Neural crest cell (in vitro differentiated cells): ENCODE data around the gene CST3. TPM values are rescaled to one million over a fixed set of nuclear protein-coding genes. Genes with fewer than 3 reads are reported as not detected.
"Not testable (repeated sequence)": the region's sequence is repeated elsewhere in the genome, so short reads cannot be mapped to it uniquely, and the experiment has no call there.

Experiments used
- DNase-seq: peaks from one replicate; pipeline ENCODE4 v3.0.0; 2021; ENCODE audit warnings: low read depth, mixed read lengths, low spot score
- H3K27ac Mint-ChIP-seq: one replicate; pipeline ENCODE4 v1.8.0; 2021; ENCODE audit warnings: mild to moderate bottlenecking, mixed read lengths; ENCODE audit not compliant: unreplicated experiment
- H3K27me3 Mint-ChIP-seq: 2 replicates; pipeline ENCODE4 v1.8.0; 2021; ENCODE audit warnings: low read depth, mild to moderate bottlenecking, mixed read lengths
- H3K36me3 Mint-ChIP-seq: 2 replicates; pipeline ENCODE4 v1.8.0; 2021; ENCODE audit warnings: low read depth, mild to moderate bottlenecking, mixed read lengths
- H3K4me1 Mint-ChIP-seq: 2 replicates; pipeline ENCODE4 v1.8.0; 2021; ENCODE audit warnings: mixed read lengths
- H3K4me3 Mint-ChIP-seq: one replicate; pipeline ENCODE4 v1.8.0; 2021; ENCODE audit warnings: mild to moderate bottlenecking, mixed read lengths
- H3K9me3 Mint-ChIP-seq: 2 replicates; pipeline ENCODE4 v1.8.0; 2021; ENCODE audit warnings: mixed read lengths
- CTCF ChIP-seq: fragments of 200-600 bp; sonication (generic); conservative IDR thresholded peaks from 2 replicates; pipeline ENCODE4 v1.5.0; 2021; ENCODE audit warnings: antibody characterized with exemption, mild to moderate bottlenecking
- total RNA-seq: library from RNA; stranded (reverse); gene quantifications from 2 replicates; pipeline ENCODE4 v1.2.1, GENCODE V29; 2021

Gene CST3
- total RNA-seq, 1 donor from 2014 or later, result 146 TPM

DNA sequence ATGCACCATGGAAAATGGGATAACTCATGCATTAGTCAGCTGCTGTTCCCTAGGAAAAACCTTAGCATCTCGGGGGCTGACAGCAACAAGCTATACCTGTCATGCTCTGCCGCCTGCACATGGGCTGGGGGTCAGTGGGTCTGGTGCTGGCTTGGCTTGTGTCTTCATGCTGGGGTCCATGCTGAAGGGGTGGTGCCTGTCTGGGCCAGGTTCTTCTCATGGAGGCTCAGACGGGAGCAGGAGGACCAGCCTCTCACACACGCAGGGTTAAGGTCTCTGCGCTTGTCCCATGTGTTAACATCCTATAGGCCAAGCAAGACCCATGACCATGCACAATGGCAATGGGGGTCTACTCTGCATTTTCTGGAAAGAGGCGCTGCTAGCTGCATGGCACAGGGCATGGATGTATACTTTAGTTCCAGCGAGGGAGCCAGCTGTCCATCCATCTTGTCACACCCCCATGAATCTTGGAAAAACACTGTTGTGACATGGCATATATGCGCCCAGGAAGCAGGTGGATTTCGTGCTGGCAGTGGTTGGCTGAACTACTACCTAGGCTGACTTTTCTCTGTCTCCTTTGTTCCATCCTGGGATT is 24.6 kb upstream of the CST3 start:
- no peak for TF ChIP-seq CTCF
- H3K36me3 Mint-ChIP-seq, result no peaks in the 10 kb centered on the region
- no peak overlapping the region for H3K4me3 Mint-ChIP-seq
- no peaks in the 10 kb centered on the region for H3K9me3 Mint-ChIP-seq
- no peaks in the 10 kb centered on the region for H3K4me1 Mint-ChIP-seq
- H3K27me3 Mint-ChIP-seq, result no peaks in the 10 kb centered on the region
- no peak for DNase-seq
- H3K27ac Mint-ChIP-seq, result no peak overlapping the region

- TF ChIP-seq CTCF, result no peak
- H3K27ac Mint-ChIP-seq, result no peak overlapping the region
- no peak for DNase-seq
- H3K4me3 Mint-ChIP-seq, result no peak overlapping the region
- no peaks in the 10 kb centered on the region for H3K27me3 Mint-ChIP-seq
- H3K36me3 Mint-ChIP-seq, result no peaks in the 10 kb centered on the region
- H3K9me3 Mint-ChIP-seq, result no peaks in the 10 kb centered on the region
- no peaks in the 10 kb centered on the region for H3K4me1 Mint-ChIP-seq
Observed at GRCh38 chr20:23661002-23661429, 23.3 kb upstream of the CST3 start.

DNA sequence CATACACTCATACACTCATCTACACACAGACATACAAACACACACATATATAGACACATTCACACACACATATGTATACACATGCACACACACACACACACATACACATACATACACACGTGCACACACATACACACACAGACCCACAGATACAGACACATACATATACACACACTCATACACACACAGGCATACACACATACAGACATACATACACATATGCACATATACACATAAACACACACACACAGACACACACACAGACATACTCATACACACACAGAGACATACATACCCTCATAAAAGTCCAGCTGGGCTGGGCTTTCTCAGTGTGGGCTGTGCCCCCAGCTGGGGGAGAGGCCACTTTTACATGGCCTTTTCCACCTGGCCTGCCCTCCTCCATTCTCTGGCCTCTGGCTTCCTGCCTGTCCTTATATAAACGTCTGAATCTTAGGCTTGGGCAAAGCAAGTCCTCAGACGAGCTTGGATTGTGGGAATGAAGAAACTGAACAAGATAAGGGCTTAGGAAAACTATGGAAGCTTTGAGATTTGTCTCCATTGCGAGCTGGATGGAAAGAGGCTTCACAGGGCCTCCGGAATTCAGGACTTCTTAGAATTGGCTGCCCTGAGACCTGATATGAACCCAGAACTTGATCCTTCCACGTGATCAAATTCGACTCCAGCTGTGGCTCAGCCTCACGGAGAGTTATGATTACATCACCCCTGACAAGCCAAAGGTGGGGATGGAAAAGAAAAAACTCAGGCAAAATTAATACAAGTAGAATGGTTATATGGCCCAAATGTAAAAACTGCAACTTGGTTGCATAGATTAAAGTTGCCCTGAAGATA is 22.5 kb upstream of the CST3 start:
- Mint-ChIP-seq H3K36me3 (no peaks in the 10 kb centered on the region), H3K9me3 (no peaks in the 10 kb centered on the region), H3K27me3 (no peaks in the 10 kb centered on the region), H3K27ac (no peak overlapping the region), H3K4me3 (no peak overlapping the region), H3K4me1 (no peaks in the 10 kb centered on the region)
- no peak for TF ChIP-seq CTCF
- no peak for DNase-seq

- not testable (repeated sequence) for DNase-seq, H3K27ac Mint-ChIP-seq, H3K4me3 Mint-ChIP-seq, H3K36me3 Mint-ChIP-seq, H3K9me3 Mint-ChIP-seq, H3K27me3 Mint-ChIP-seq, H3K4me1 Mint-ChIP-seq
Observed at GRCh38 chr20:23659610-23659988, 21.8 kb upstream of the CST3 start.

- no peaks in the 10 kb centered on the region for H3K4me1 Mint-ChIP-seq
- H3K36me3 Mint-ChIP-seq, result no peaks in the 10 kb centered on the region
- H3K4me3 Mint-ChIP-seq, result no peak overlapping the region
- no peak for TF ChIP-seq CTCF
- H3K27ac Mint-ChIP-seq, result peak overlapping the region; percentile 3
- no peaks in the 10 kb centered on the region for H3K27me3 Mint-ChIP-seq
- no peak for DNase-seq
- no peaks in the 10 kb centered on the region for H3K9me3 Mint-ChIP-seq
Observed at GRCh38 chr20:23658989-23659609, 21.3 kb upstream of the CST3 start.

- no peak for DNase-seq
- no peak overlapping the region for H3K4me3 Mint-ChIP-seq
- H3K36me3 Mint-ChIP-seq, result no peaks in the 10 kb centered on the region
- no peaks in the 10 kb centered on the region for H3K27me3 Mint-ChIP-seq
- no peaks in the 10 kb centered on the region for H3K4me1 Mint-ChIP-seq
- H3K27ac Mint-ChIP-seq, result peak overlapping the region; percentile 5
- H3K9me3 Mint-ChIP-seq, result no peaks in the 10 kb centered on the region
- no peak for TF ChIP-seq CTCF
Observed at GRCh38 chr20:23658336-23658735, 20.6 kb upstream of the CST3 start.
